ENCODE measurements around the gene RTN4RL1. TPM values are rescaled to one million over a fixed set of nuclear protein-coding genes. Genes with fewer than 3 reads are reported as not detected.
"Not testable (repeated sequence)": the region's sequence is repeated elsewhere in the genome, so short reads cannot be mapped to it uniquely, and the experiment has no call there.

Gene RTN4RL1
- total RNA-seq, 1 donor from 2014 or later, result 25.0 TPM

DNA sequence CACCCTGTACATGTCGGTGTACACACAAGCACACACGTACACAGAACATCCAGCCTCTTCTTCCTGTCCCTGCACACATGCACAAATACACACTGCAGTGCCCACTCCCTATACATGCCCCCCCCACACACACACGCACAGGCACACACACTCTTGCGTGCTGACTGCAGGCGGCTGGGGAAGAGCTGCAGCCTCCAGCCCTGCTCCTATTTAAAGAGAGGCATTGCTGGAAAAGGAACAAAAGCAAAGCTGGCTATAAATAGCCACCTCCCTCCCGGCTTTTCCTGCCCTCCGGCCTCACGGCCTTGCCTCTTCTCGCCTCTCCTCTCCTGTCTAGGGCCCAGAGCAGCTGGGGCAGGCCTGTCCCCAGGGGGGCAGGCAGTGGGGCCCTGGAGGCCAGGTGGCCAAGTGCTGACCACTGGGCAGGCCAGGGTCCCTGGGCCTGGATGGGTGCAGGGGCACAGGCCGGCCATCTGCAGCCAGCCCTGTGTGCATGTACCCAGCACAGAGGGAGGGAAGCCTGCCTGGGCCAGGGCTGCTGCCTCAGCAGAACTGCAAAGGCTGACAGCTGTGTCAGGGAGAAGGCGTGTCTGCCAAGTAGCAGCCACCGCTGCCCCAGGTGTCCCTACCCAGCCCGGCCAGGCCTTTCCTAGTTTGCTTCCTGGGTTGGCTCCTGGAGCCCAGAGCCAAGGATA is 25.4 kb downstream of the RTN4RL1 start:
- DNase-seq, result peak; percentile 49

DNA sequence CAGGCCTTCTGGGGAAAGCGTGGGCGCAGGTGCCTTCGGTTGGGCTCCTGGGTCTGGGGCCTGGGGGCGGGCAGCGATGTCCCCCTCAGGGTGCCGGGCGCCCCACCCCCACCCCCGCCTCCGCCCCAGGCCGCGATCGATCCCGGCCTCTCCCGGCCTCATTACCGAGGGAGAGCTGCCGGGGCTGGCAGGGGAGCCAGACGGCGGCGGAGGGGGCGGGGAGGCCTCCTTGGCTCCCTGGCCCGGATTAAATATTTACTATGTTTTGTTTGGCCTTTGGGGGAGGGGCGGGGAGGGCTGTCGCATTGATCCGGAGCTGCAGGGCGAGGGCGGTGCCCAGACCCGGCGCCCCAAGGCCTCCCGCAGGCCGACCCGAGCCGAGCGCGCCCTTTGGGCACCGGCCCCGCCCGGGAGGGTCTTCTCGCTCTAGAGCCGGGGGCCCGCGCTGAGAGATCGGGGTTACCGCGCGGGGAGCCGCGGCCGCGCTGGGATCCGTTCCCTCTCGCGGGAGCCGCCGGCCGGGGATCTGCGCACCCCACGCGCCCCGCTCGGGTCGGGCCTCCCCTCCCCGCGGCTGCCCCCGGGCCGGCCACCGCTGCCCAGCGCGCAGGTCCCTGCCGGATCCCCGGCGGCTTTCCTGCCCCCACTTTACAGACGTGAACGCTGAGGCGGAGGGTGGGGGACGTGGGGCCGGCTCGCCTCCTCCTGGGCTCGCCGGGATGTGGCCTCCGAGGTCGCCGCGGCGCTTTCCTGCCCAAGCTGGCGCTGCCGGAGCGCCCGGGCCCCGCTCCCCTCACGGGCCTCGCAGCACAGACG is 27.0 kb downstream of the RTN4RL1 start:
- DNase-seq, result no peak

DNA sequence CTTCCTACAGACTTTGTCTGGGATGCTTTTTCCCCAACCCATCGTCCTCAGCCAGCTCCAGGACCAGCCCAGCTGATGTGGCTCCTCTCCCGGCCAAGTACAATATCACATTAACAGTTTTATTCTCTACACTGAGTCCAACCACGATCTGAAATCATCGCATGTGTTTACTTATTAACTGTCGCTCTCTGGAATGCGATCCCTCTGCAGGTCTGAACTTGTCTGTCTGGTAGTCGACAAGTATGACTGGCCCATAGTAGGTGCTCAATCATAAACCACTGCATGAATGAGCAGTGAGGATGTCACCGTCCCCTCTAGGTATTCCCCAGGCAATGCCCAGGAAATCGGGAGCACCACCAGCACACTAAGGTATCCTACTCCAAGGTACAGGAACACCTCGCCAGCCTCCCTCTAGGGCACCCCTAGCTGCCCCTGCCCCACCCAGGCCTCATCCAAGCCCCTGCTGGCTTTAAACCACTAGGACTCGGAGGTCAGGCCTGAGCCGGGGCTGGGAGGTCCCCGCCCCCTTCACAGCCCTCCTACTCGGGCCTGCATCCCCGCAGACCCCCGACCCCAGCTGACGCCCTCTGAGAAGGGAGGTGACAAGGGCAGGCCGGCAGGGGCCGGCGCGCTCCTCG is 27.7 kb downstream of the RTN4RL1 start:
- DNase-seq, result no peak

DNA sequence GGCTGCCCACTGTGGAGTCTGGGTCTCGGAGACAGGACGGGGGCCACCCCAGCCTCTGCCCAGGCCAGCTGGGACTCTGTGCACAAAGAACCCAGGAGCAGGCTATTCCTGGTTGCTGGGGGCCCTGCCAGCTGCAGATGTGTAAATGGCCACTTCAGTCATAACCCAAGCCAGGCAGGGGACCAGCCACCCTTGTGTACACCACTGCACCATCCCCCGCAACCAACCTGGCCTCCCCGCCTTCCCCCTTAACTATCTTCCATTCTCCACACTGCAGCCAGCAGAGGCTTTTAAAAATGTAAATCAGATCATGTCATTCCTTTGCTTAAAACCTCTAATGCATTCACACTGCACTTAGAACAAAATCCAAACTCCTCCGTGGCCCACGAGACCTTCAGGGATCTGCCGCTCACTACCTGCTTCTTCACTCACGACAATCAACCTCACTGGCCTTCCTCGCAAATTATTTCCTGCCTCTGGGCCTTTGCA is 28.3 kb downstream of the RTN4RL1 start:
- DNase-seq, result no peak

GRCh38 chr17:1995907-1996799 is 29.0 kb downstream of the RTN4RL1 start:
- DNase-seq, result no peak

DNA sequence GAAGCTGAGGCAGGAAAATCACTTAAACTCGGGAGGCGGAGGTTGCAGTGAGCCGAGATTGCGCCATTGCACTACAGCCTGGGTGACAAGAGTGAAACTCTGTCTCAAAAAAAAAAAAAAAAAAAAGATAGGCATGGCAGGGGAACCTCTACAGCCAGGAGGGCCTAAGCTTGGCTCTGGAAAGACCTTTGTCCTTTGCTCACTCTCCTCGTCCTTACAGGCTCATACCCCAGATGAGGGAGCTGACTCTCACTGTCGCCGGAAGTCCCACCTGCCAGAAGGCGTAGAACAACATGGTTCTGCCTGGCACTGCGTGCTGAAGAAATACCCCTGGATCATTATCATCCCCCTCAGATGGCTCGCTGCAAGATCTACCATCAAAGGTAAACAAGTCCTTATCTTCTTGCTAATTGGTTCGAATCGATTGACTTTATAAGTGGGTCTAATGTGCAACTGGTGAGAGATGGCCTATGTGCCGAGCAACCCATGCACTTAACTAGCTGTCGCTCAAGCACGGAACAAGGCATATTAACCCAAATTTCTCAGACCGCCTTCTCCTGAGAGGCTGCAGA is 29.7 kb downstream of the RTN4RL1 start:
- DNase-seq, result no peak

DNA sequence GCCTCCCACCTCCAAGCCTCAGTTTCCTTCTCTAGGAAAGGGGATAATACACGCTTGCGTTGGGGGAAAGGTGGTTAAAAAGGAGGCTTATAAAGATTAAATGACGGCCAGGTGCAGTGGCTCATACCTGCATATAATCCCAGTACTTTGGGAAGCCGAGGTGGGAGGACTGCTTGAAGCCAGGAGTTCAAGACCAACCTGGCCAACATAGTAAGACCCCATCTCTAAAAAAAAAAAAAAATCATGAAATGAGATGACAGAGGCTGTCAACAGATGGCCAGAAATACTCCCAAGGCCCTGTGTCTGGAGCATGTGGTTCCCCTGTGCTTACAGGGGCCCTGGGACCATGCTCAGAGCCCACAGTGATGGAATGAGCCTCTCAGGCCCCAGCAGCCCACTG is 30.4 kb downstream of the RTN4RL1 start:
- DNase-seq, result no peak

GRCh38 chr17:1992541-1992940 is 32.6 kb downstream of the RTN4RL1 start:
- peak; percentile 56 for DNase-seq

DNA sequence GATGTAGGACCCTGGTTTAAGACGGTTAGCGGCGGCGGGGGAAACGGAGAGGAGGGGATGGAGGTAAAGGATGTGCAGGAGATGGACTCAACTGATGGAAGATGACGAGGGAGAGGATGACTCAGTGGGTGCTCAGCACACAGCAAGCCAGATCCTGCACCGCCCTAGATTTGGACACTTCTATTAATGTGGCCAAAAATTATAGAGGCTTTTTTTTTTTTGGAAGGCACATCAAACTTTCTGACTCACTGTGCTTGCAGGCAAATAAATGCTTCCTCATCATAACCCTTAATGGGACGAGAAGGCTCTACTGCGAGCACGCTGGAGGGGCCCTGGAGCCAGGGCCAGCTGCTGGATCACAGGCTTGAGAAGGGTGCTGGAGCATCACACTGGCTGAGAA is 36.0 kb downstream of the RTN4RL1 start:
- no peak for DNase-seq

GRCh38 chr17:1986783-1987451 is 38.2 kb downstream of the RTN4RL1 start:
- DNase-seq, result peak; percentile 65

DNA sequence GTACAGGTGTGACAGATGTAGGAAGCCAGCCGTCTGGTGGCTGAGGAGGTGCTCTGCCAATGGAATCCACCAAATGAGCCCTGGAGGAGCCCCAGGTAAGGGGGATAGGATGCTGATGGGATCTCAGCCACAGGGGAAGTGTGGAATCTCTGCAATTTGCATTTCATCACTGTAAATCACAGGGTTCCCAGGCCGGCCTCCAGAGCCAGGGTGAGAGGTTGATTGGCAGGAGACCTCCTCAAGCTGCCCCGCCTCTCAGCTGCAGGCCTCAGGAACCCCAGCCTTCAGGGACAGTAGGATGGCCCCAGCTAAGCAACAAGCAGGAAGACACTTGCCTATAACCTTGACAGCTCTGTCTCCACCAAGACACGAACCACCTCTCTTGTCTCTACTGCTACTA is 39.4 kb downstream of the RTN4RL1 start:
- DNase-seq, result no peak

- no peak for DNase-seq
These were observed 40.0 kb downstream of the RTN4RL1 start for GRCh38 chr17:1985093-1985492.

GRCh38 chr17:1982793-1983366 is 42.3 kb downstream of the RTN4RL1 start:
- DNase-seq, result not testable (repeated sequence)

DNA sequence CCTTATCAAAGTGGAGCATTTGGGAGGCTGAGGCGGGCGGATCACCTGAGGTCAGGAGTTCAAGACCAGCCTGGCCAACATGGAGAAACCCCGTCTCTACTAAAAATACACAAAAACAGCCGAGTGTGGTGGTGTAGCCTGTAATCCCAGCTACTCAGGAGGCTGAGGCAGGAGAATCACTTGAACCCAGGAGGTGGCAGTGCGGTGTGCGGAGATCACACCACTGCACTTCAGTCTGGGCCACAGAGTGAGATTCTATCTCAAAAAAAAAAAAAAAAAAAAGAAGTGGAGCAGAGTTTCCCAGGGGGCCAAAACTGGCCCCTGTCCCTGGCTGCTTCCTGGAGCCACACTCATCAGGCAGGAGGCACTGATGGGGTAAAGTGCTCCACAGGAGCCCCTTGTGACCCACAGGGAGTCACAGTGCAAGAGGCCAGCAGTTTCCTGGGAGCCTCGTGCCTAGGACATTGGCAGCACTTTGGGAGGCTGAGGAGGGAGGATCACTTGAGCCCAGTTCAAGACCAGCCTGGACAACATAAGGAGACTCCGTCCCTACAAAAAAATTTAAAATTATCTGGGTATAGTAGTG is 44.4 kb downstream of the RTN4RL1 start:
- no peak for DNase-seq

GRCh38 chr17:1979182-1979985 is 45.8 kb downstream of the RTN4RL1 start:
- no peak for DNase-seq

DNA sequence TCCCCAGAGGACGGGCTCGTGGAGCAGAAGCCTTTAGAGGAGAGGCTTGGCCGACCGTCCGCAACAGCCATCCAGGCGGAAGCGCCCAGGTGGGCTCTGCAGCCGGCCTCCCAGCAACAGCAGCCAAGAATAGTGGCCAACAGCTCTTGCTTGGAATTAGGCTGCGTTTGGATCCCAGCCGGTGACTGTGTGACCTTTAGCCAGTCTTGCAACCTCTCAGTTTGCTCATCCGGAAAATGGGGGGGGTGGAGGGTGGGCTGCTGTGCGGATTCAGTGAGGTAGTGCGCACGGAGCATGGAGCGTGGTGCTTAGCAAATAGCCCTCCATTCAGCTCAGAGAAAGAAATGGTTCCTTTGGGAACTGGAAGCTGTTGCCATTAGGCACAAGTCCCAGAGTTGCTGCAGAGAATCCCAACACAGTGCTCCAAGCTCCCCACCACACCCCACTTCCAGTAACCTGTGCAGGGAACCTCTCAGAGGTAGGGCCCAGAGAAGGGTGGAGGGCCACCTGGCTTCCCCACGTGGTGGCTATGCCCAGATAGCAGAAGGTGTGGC is 46.7 kb downstream of the RTN4RL1 start:
- DNase-seq, result no peak

DNA sequence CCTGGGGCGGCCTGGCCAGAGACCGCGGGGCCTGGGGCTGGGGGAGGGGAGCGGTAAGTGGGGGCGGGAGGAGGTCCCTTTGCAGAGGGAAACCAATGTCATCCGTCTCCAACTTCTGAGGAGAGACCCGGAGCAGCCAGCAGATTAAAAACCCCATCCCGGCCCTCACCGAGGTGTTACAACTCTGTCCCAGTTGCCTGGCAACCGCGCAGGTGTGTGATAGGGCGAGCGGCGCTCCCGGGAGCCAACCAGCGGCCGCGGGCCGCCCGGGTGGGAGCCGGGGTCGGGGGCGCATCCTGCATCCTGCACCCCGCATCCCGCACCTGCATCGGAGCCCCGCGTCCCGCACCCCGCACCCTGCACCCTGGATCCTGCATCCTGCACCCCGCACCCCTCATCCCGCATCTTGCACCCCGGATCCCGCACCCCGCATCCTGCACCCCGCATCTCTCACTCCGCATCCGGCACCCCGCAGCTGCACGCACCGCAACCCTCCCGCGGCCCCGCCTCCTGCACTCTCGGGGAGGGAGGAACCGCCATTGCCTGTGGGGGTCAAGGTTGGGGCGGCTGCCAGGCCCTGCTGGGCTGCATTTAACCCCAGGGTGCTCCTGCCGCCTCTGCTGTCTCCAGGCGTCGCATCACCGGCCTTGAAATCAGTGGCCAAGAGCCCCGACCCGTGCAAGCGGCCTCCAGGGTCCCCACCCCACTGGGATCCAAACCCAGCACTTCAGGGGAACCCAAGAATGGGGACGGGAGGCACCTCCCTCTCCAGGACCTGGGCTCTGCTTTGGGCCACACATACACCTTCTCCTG is 47.3 kb downstream of the RTN4RL1 start:
- no peak for DNase-seq

DNA sequence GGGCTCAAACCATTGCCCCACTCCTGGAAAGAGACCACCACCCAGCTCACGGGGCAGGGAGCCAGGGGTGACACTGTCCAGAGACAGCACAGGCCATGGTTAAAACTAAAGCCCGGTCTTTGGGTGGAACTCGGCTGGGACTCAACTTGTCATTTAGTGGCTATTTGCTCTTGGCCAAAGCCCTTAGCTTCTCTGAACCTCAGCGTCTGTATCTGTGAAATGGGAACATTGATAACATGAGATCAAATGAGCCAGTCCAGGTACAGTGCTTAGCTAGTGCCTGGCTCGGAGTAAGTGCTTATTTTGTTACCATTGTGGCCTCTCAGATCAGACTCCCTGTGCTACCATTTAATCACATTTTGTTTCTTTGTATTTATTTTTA is 48.5 kb downstream of the RTN4RL1 start:
- no peak for DNase-seq
